Hepatocyte (in vitro differentiated cells): Measurements from ENCODE around the gene MEN1. TPM values are rescaled to one million over a fixed set of nuclear protein-coding genes. Genes with fewer than 3 reads are reported as not detected.

Experiments
- DNase-seq: peaks from one replicate; pipeline ENCODE4 v3.0.0-alpha.2; 2016; ENCODE audit warnings: low spot score
- H2AFZ ChIP-seq: fragments of 200-600 bp; sonication (generic); 2 replicates; pipeline ENCODE4 v1.6.0; 2016; ENCODE audit warnings: antibody characterized with exemption, mild to moderate bottlenecking
- H3K27ac ChIP-seq: fragments of 200-600 bp; sonication (generic); 2 replicates; pipeline ENCODE4 v1.5.1; 2016; ENCODE audit warnings: mild to moderate bottlenecking
- H3K27me3 ChIP-seq: fragments of 200-600 bp; sonication (generic); 2 replicates; pipeline ENCODE4 v1.6.1; 2016
- H3K36me3 ChIP-seq: fragments of 200-600 bp; sonication (generic); replicated peaks from 2 replicates; pipeline ENCODE4 v1.5.1; 2016; ENCODE audit warnings: low read depth; ENCODE audit not compliant: insufficient read depth
- H3K4me1 ChIP-seq: fragments of 200-600 bp; sonication (generic); 2 replicates; pipeline ENCODE4 v1.5.1; 2016; ENCODE audit warnings: mild to moderate bottlenecking, moderate library complexity; ENCODE audit not compliant: insufficient read depth
- H3K4me2 ChIP-seq: fragments of 200-600 bp; sonication (generic); 2 replicates; pipeline ENCODE4 v1.6.0; 2016
- H3K4me3 ChIP-seq: fragments of 200-600 bp; sonication (generic); 2 replicates; pipeline ENCODE4 v1.5.1; 2016; ENCODE audit warnings: mild to moderate bottlenecking
- H3K79me2 ChIP-seq: fragments of 200-600 bp; sonication (generic); 2 replicates; pipeline ENCODE4 v1.6.0; 2017; ENCODE audit warnings: mild to moderate bottlenecking
- H3K9me2 ChIP-seq: fragments of 200-600 bp; sonication (generic); replicated peaks from 2 replicates; pipeline ENCODE4 v1.6.0; 2017; ENCODE audit warnings: mild to moderate bottlenecking; ENCODE audit not compliant: insufficient read depth
- H3K9me3 ChIP-seq: fragments of 200-600 bp; sonication (generic); 2 replicates; pipeline ENCODE4 v1.5.1; 2016; ENCODE audit warnings: low read depth, mild to moderate bottlenecking
- H4K20me1 ChIP-seq: fragments of 200-600 bp; sonication (generic); 2 replicates; pipeline ENCODE4 v1.6.0; 2016; ENCODE audit warnings: mild to moderate bottlenecking; ENCODE audit not compliant: insufficient read depth, poor library complexity, severe bottlenecking
- EZH2 ChIP-seq: fragments of 200-600 bp; sonication (generic); IDR thresholded peaks from 2 replicates; pipeline ENCODE4 v1.6.1; 2016; ENCODE audit warnings: antibody characterized with exemption, mild to moderate bottlenecking, borderline replicate concordance
- EZH2phosphoT487 ChIP-seq: fragments of 200-600 bp; sonication (generic); IDR thresholded peaks from one replicate; pipeline ENCODE4 v1.6.1; 2018; ENCODE audit warnings: antibody characterized with exemption, mild to moderate bottlenecking, low read depth, moderate library complexity; ENCODE audit not compliant: unreplicated experiment, severe bottlenecking
- WGBS: methylation state at CpG from one replicate; pipeline ENCODE4 v1.1.6; 2016; ENCODE audit warnings: low lambda C conversion rate; ENCODE audit errors: missing lambda C conversion rate; 5-methylcytosine and 5-hydroxymethylcytosine counted together
- polyA plus RNA-seq: library from polyadenylated mRNA; unstranded; fragments of >200 nt; fragmentation: Nextera tagmentation; extraction: Ambion mirVana; gene quantifications from 2 replicates; pipeline ENCODE4 v1.2.1, GENCODE V29; 2016
- total RNA-seq: library from RNA; depleted of rRNA; stranded (reverse); fragments of >200 nt; gene quantifications from 2 replicates; pipeline ENCODE4 v1.2.3, GENCODE V29; 2014
- TF ChIP-seq, protein P1 (sequence below): fragments of 200-600 bp; sonication (generic); IDR thresholded peaks from 2 replicates; pipeline ENCODE4 v1.5.1; 2016; ENCODE audit warnings: antibody characterized with exemption, mild to moderate bottlenecking; ENCODE audit not compliant: poor library complexity

Gene MEN1
- total and polyA plus RNA-seq, 2 experiments from 2014 or later = 18.6 to 49.1 TPM

GRCh38 chr11:64843686-64844329 is 33.5 kb upstream of the MEN1 start:
- Histone ChIP-seq H3K79me2 (peaks cover 15% of the 10 kb centered on the region), H3K36me3 (no peaks in the 10 kb centered on the region), H3K9me3 (no peaks in the 10 kb centered on the region), H3K27ac (peak overlapping the region; percentile 91), H3K4me2 (peak overlapping the region; percentile 87), H3K9me2 (no peaks in the 10 kb centered on the region), H2AFZ (peak overlapping the region; percentile 77), H3K4me3 (peak overlapping the region; percentile 80), H3K27me3 (no peaks in the 10 kb centered on the region), H3K4me1 (peaks cover 30% of the 10 kb centered on the region), H4K20me1 (no peaks in the 10 kb centered on the region)
- 50% methylated on average over 20 of the region's 27 CpGs for WGBS
- no peak for DNase-seq
- no peak for TF ChIP-seq EZH2phosphoT487
- TF ChIP-seq, protein P1, sequence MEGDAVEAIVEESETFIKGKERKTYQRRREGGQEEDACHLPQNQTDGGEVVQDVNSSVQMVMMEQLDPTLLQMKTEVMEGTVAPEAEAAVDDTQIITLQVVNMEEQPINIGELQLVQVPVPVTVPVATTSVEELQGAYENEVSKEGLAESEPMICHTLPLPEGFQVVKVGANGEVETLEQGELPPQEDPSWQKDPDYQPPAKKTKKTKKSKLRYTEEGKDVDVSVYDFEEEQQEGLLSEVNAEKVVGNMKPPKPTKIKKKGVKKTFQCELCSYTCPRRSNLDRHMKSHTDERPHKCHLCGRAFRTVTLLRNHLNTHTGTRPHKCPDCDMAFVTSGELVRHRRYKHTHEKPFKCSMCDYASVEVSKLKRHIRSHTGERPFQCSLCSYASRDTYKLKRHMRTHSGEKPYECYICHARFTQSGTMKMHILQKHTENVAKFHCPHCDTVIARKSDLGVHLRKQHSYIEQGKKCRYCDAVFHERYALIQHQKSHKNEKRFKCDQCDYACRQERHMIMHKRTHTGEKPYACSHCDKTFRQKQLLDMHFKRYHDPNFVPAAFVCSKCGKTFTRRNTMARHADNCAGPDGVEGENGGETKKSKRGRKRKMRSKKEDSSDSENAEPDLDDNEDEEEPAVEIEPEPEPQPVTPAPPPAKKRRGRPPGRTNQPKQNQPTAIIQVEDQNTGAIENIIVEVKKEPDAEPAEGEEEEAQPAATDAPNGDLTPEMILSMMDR = no peak
- TF ChIP-seq EZH2 = no peak

DNA sequence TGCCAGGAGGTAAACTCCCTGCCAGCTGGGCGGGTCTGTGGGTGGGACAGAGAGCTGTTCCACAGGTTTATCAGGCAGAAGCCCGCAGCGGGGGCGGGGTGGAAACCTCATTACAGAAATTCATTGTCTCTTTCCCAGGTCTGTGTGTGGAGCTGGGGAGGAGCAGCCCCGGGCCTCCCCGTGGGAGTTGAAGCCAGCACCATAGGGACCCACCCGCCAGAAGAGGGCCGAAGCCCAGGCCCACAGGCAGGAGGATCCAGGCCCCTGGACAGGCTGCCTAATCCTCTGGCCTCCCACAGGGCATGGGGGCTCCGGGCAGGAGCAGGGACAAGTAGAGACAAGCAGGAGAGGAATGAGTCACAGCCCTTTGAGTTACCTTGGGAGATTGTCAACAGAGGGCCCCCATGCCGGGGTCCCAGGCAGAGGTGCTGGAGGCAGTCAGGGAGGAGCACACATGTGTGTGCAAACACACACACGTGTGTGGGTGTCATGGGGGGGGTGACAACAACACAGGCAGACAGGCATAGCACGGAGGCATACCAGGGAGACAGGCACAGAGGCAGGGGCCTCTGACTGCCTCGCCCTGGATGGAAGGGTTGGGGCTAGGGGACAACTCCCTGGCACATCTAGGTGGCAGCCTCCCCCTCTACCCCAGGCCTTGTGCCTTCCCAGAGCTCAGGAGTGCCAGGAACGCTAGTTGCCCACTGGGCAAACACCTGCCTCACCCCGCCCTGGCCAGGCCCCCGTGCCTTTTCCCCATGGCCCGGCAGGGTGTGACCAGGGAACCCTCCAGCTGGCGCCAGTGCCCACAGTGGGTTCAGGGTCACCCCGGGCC is 32.7 kb upstream of the MEN1 start:
- Histone ChIP-seq H3K4me3 (no peak overlapping the region), H3K4me2 (peak overlapping the region; percentile 87), H3K4me1 (peaks cover 27% of the 10 kb centered on the region), H3K9me2 (no peaks in the 10 kb centered on the region), H3K27me3 (no peaks in the 10 kb centered on the region), H3K79me2 (peaks cover 15% of the 10 kb centered on the region), H3K36me3 (no peaks in the 10 kb centered on the region), H4K20me1 (no peaks in the 10 kb centered on the region), H3K27ac (peak overlapping the region; percentile 91), H3K9me3 (no peaks in the 10 kb centered on the region), H2AFZ (no peak overlapping the region)
- peak; percentile 81 for DNase-seq
- 42% methylated on average over 19 of the region's 19 CpGs for WGBS
- TF ChIP-seq EZH2phosphoT487 (no peak), EZH2 (no peak)
- TF ChIP-seq, protein P1 = no peak

GRCh38 chr11:64842366-64842759 is 32.0 kb upstream of the MEN1 start:
- H3K27me3 ChIP-seq = no peaks in the 10 kb centered on the region
- H3K4me1 ChIP-seq = peaks cover 27% of the 10 kb centered on the region
- WGBS = 56% methylated on average over 6 of the region's 6 CpGs
- no peaks in the 10 kb centered on the region for H3K9me3 ChIP-seq
- H3K4me3 ChIP-seq = no peak overlapping the region
- no peak for TF ChIP-seq EZH2phosphoT487
- TF ChIP-seq EZH2 = no peak
- TF ChIP-seq, protein P1 = no peak
- no peak overlapping the region for H2AFZ ChIP-seq
- H3K36me3 ChIP-seq = no peaks in the 10 kb centered on the region
- no peaks in the 10 kb centered on the region for H3K9me2 ChIP-seq
- peak overlapping the region; percentile 87 for H3K4me2 ChIP-seq
- peaks cover 15% of the 10 kb centered on the region for H3K79me2 ChIP-seq
- no peaks in the 10 kb centered on the region for H4K20me1 ChIP-seq
- DNase-seq = no peak
- H3K27ac ChIP-seq = peak overlapping the region; percentile 91
